ENCODE results near the gene COL5A2.

The COL5A2 gene

GRCh38 chr2:189147361-189147760 lies 32.2 kb downstream of the COL5A2 start:
- DNase-seq (ENCODE audit: low spot score), result no peak

GRCh38 chr2:189146553-189146952 lies 33.0 kb downstream of the COL5A2 start:
- DNase-seq (ENCODE audit: low spot score), result no peak

GRCh38 chr2:189144700-189145211 lies 34.8 kb downstream of the COL5A2 start:
- DNase-seq (ENCODE audit: low spot score), result no peak

- peak; percentile 57 for DNase-seq (ENCODE audit: low spot score)
Observed at GRCh38 chr2:189143925-189144324, 35.6 kb downstream of the COL5A2 start.

- DNase-seq (ENCODE audit: low spot score), result no peak
Observed at GRCh38 chr2:189142893-189143759, 36.4 kb downstream of the COL5A2 start.

GRCh38 chr2:189138800-189139199 lies 40.8 kb downstream of the COL5A2 start:
- no peak for DNase-seq (ENCODE audit: low spot score)

- DNase-seq (ENCODE audit: low spot score), result no peak
Observed at GRCh38 chr2:189137519-189137918, 42.0 kb downstream of the COL5A2 start.

GRCh38 chr2:189134485-189134884 lies 45.1 kb downstream of the COL5A2 start:
- no peak for DNase-seq (ENCODE audit: low spot score)

GRCh38 chr2:189131991-189132390 lies 47.6 kb downstream of the COL5A2 start:
- no peak for DNase-seq (ENCODE audit: low spot score)

GRCh38 chr2:189129971-189130370 lies 49.6 kb downstream of the COL5A2 start:
- DNase-seq (ENCODE audit: low spot score), result peak; percentile 64

- no peak for DNase-seq (ENCODE audit: low spot score)
Observed at GRCh38 chr2:189128970-189129369, 50.6 kb downstream of the COL5A2 start.

- no peak for DNase-seq (ENCODE audit: low spot score)
Observed at GRCh38 chr2:189127756-189128155, 51.8 kb downstream of the COL5A2 start.

GRCh38 chr2:189125195-189125594 lies 54.4 kb downstream of the COL5A2 start:
- no peak for DNase-seq (ENCODE audit: low spot score)

GRCh38 chr2:189124175-189124574 lies 55.4 kb downstream of the COL5A2 start:
- DNase-seq (ENCODE audit: low spot score), result no peak

GRCh38 chr2:189118386-189118785 lies 61.2 kb downstream of the COL5A2 start:
- DNase-seq (ENCODE audit: low spot score), result no peak

- DNase-seq (ENCODE audit: low spot score), result no peak
Observed at GRCh38 chr2:189116979-189117378, 62.6 kb downstream of the COL5A2 start.

- DNase-seq (ENCODE audit: low spot score), result no peak
Observed at GRCh38 chr2:189116087-189116486, 63.5 kb downstream of the COL5A2 start.

GRCh38 chr2:189115126-189115525 lies 64.4 kb downstream of the COL5A2 start:
- no peak for DNase-seq (ENCODE audit: low spot score)

- no peak for DNase-seq (ENCODE audit: low spot score)
Observed at GRCh38 chr2:189113963-189114362, 65.6 kb downstream of the COL5A2 start.

GRCh38 chr2:189111063-189111715 lies 68.4 kb downstream of the COL5A2 start:
- DNase-seq (ENCODE audit: low spot score), result no peak

- DNase-seq (ENCODE audit: low spot score), result no peak
Observed at GRCh38 chr2:189109921-189110397, 69.6 kb downstream of the COL5A2 start.

GRCh38 chr2:189104934-189105333 lies 74.6 kb downstream of the COL5A2 start:
- DNase-seq (ENCODE audit: low spot score), result no peak

- DNase-seq (ENCODE audit: low spot score), result no peak
Observed at GRCh38 chr2:189102735-189103134, 76.8 kb downstream of the COL5A2 start.

All from GM03348 (cell line).